Hematopoietic multipotent progenitor cell treated with erythropoietin and hydrocortisone succinate and interleukin-3 and kit ligand, for 4 days (in vitro differentiated cells): Measurements from ENCODE around the gene ATG16L2.
"Not testable (repeated sequence)": the region's sequence is repeated elsewhere in the genome, so short reads cannot be mapped to it uniquely, and the experiment has no call there.

Experiments used
- DNase-seq: peaks from one replicate; pipeline ENCODE4 v3.0.0-alpha.2; 2015

The ATG16L2 gene

DNA sequence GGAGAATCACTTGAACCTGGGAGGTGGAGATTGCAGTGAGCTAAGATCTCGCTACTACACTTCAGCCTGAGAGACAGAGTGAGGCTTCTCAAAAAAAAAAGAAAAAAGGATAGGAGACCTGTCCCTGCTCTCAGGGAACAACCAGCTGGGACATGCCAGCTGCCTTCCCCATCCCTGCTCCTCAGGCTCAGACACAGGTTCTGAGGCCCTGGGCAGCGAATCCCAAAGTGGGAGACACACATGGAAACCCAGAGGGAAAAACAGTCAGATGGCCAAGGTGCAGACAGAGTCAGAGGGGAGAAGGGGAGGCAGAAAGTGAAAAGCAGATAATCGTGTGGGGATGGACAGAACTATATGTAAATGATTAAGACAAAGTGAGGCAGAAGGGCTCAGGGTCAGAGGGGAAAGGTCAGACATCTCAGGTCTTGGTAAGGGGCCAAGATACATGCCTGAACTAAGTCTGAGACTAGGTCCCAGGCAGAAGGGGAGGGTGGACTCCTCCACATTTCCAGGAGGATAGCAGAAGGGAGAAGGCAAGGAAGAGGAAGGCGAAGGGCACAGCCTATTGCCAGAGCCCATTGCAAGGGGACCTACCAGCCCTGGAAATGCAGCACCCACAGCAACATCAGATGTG, 34.6 kb upstream of the ATG16L2 start:
- no peak for DNase-seq

DNA sequence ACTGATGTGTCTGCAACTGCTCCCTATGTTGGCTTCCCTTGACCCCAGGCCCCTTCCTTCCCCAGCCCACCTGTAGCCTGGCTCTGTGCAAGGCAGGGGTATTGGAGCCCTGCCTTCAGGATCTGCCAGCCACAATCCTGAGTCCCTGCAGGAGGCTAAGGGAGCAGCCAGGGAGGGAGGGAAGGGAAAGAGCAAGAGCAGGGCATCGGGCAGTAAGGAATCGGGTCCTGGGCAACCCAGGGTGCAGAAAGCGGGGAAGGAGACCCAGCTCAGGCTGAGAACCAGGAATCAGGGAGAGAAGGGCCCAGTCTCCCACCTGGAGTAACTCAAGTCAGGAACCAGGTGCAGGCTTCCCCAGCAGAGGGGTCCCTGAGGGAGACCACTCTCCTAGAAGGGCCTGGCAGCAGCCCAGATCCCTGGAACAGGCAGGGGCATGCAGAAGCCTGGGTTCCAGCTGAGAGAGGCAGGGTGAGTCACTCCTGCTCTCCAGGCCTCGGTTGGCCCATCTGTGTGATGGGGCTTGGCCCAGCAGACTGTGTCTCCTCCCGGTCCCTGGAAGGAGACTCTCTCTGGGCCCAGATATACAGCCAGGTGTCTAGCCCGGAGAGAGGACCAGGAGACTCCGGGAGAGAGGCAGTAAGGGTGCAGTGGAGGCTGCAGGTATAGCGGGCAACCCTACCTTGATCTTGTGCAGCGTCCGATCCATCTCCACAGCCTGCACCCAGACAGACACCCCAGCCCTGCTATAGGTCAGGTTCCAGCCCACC, 33.7 kb upstream of the ATG16L2 start:
- DNase-seq, result no peak

DNA sequence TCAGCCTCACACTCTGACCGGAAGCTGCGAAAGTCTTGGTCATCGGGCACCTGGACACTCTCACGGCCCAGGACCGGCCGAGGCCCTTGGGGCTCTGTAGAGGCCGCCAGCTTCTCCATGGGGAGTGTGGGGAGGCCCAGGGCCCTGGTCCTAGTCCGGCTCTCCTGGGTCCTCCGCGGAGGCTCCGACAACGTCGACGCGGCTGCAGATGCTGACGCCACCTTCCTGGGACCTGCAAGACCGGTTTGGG, 33.2 kb upstream of the ATG16L2 start:
- DNase-seq, result no peak

DNA sequence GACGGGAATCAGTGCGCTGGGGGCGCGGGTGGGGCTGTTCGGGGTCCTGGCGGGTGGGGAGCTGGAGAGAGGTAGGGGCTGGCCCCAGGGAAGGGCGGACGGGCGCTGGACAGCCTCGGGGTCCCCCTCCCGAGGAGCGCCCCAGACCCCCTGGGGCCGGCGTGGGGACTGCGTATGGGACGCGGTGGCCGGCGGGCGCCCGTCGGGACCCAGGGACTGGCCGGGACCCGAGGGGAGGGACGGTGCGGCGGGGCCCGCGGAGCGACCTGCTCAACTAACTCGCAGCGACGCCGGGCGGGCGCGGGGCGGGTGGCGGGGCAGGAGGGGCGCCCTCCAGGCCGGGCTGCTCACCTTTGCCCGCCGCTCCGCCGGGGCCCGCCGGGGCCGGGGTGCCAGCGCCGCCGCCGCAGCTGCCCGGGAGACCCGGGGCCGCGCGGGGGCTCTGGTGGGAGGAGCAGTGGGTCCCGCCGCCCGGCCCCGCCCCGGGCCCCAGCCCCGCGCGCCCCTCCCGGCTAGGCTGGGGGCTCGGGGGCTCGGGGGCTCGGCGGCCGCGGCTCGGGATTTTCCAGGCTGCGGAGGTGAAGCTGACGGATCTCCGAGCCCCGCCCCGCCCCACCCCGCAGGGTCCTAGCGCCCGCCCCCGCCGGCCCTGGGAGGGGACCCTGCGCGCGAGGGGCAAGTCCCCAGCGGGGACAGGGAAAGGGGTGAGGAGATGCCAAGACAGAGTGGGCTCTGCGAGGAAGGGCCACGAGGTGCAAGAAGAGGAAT, 32.7 kb upstream of the ATG16L2 start:
- DNase-seq, result peak; percentile 47

DNA sequence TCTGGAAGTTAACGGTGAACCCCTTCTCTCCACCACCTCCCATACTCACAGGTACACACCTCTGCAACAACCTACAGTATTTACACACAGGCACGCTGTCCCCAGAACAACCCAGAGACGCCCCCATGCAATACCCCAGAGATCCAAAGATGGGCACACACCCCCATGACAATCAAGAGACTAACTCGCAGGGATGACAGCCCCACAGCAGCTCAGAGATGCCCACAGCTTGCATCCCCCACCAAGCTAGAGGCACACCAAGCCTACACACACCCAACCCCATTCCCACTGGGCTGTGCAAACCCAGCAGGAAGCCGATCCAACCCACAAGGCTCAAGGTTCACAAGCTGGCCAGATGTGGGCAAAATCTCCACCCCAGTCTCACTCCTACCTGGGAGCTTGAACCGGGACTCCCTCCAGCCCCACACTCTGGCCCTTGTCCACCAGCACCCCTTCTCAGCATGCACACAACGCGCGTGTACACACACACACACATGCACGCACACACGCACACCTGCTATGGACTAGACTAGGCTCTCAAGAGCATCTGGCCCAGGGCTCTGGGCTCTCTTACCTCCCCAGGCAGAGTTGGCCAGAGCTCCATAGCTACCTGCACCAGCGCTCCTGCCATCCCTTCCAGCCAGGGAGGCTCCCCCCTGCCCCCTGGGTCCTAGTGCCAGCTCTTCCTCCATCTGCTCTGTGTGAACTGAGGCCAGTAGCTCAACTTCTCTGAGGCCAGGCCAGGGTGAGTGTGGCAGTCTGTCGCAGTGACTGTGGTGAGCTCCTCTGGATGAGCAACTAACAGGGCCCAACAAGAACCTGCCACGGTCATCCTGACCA, 31.9 kb upstream of the ATG16L2 start:
- no peak for DNase-seq

DNA sequence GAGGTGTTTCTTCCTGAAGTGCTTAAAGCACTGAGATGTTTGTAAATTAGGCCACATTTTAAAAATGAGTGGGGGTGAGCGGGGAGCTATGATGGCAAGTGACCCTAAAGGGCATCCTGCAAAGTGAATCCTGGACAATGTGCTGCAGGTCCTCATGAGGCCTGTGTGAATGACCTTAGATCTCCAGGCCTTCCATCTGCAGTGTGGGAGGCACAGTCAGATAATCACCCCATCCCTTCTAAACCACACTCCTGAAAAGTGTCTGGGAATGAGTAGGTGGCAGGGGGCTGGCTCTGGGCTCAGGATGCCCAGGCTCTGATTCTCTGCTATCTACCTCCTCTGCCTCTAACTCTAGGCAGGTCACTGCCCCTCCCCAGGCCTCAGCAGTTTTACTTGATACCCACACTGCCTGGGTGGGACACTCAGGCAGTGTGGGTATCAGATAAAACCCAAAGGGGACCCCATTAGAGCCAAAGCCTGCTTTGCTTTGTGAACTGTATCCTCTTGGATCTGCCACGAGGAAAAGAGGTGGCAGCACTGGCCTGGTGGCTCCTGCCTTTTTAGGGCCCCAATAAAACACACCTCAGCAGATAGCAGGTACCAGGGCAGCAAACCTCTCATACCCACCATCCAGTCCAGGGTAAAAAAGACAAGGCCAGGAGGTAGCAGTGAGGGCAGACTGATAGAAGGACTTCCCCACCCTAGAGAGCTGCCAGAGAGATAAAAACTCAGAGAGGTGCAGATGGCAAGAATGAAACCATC, 30.9 kb upstream of the ATG16L2 start:
- no peak for DNase-seq

DNA sequence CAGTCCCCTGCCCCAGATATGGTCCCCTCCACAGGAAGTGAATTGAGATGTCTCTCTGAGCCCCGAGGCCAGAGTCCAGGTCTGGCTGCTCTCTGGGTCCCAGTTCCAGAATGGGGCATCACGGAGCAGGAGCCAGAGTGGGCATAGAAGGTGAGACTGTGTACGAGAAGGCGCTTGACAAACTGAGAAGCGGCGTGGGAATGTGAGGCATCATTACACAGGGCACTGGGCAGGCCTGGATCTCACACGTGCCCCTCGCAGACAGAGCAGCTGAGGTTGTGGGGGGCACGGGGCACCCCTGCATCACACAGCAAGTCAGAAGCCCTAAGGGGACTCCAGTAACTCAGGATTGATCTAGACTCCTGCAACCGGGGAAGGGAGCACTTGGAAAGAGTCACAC, 29.5 kb upstream of the ATG16L2 start:
- no peak for DNase-seq

DNA sequence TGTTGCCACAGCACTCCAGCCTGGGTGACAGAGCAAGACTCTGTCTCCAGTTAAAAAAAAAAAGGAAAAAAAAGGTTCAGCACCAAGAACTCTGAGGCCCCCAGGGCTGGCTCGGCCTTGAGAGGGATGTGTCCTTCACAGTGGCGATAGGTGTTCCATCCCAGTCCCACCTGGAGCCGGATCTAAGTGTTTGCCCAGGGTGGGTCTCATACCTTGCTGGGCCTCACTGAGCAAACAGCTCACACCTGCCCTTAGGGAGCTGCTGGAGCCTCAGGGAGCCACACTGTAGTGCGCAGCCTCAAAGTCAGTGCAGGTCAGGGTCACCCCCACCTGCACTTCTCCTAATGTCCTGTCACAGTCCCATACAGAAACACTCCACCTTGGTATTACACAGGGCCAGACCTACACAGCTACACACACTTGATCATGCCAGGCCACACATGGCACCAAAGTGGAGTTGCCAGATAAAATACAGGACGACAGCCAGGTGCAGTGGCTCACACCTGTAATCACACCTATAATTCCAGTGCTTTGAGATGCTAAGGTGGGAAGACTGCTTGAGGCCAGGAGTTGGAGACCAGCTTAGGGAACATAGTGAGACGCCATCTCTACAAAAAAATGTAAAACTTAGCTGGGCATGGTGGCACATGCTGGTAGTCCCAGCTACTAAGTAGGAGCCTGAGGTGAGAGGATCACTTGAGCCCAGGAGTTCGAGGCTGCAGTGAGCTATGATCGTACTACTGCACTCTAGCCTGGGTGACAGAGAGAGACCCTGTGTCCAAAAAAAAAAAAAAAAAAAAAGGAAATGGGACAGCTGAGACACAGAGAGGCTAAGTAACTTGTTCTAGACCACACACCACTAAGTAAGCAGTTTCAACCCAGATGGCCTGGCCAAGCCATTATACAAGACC, 27.7 kb upstream of the ATG16L2 start:
- DNase-seq, result no peak

DNA sequence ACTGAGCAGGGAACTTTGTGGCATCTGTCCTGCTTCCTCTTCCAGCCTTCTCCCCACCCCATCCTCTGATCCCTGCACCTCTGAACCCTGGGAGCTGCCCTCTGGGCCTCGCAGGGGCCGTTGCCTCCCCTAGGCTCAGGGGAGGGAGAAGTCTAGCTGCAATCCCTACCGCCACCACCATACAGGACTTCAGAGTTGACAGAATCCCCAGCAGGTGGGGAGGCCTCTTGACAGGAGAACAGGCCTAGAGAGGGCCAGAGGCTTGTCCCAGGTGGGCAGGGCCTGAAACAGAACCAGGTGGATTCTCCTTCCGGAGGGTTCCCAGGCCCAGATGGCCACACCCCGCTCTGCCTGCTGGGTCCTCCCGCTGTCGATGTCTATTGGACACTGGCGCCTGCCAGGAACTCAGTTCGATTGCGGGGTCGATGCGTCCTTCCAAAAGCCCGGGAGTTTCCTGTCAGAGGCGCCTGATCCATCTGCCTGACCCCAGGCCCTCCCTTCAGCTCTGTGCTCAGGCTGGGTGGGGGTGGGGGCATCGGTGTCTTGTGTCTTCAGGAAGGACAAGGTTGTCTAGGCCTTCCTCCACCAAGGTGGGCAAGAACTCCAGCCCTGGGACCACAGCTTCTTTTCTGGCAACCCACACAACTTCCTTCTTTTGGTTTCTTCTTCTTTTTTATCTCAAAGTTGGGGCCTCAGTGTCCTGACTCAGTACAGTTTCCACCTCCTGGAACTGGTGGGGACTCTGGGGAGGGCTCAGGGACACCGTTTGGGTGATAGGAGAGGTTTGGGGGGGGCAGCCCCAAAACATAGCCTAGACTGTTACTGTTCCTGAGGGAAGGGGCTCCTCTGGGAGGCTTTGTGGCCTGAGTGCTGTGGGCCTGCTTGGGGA, 26.8 kb upstream of the ATG16L2 start:
- peak; percentile 83 for DNase-seq

DNA sequence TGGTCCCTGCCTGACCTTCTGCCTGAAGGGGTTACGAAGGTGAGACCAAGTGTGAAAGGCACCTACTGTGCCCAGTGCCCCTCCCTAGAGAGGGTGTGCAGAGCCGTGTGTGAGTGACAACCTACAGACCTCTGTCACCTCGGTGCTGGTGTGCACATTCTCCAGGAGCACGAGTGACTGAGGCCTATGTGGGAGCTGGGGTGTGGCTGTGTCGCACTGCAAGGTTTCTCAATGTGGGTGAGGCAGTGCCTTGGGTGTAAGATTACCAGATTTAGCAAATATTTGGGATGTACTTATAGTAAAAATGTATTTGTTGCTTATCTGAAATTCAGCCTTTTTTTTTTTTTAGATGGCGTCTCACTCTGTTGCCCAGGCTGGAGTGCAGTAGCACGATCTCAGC, 26.0 kb upstream of the ATG16L2 start:
- no peak for DNase-seq

DNA sequence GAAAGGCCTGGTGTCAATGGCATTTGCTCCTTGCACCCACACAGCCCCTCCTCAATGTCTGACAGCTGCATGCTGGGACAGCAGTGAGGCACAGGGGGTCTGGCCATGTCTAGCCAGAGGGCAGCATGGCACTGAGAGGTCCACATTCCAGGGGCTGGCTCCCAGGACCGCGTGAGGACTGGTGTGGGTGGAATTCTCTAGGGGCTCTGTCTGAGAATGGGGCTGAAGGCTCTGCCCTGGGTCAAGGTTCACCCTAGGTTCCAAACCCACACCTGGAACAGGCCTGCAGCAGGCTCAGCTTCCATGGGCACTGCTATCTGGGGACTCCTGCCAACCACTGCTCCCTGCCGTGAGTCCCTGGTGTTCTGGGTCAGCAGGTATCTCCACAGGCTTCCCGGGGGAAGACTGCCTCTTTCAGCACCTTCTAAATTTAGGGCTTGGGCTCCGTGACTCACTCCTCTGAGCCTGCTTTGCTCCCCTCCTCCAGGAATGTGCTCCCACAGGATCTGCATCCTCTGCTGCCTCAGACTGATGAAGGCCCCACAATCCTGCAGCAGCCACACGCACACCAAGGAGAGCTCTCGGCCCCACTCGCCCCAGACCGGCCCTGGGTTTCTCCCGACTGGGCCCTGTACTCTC, 24.6 kb upstream of the ATG16L2 start:
- no peak for DNase-seq

DNA sequence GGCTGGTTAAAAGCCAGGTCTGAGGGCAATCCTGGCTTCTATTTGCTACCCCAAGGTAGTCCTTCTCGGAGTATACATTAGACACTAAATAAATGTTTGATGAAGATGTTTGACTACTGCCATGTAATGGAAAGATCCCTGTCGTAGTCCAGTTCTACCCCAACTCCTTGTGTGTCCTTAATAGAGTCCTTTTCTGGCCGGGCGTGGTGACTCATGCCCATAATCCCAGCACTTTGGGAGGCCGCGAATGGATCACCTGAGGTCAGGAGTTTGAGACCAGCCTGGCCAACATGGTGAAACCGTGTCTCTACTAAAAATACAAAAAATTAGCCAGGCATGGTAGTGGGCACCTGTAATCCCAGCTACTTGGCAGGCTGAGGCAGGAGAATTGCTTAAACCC, 23.0 kb upstream of the ATG16L2 start:
- DNase-seq, result not testable (repeated sequence)

DNA sequence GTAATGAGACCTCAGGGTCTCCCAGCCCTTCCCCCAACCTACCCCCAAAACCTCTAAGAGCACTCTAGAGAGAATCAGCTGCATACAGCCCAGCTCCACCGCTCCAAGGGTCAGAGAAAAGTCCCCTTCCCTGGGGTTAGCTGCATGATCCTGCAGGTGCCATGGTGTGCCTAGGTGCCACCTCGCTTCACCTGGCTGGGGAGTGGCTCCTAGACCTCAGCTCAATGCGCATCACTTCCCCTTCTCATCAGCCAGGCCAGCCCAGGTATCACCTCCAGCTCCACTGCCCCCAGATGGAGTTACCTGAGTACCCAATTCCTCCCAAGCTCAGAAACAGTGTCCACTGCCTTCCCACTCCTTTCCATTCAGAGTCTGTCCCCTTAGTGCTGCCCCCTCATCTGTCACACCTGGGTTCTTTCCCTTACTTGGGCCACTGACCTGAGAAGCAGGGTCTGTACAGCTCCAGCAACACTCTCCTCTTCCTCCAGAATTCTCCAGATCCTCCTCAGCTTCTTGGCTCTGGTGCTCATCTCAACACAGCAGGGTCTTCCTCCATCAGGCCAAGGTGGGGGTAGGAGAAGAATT, 21.7 kb upstream of the ATG16L2 start:
- DNase-seq, result no peak

DNA sequence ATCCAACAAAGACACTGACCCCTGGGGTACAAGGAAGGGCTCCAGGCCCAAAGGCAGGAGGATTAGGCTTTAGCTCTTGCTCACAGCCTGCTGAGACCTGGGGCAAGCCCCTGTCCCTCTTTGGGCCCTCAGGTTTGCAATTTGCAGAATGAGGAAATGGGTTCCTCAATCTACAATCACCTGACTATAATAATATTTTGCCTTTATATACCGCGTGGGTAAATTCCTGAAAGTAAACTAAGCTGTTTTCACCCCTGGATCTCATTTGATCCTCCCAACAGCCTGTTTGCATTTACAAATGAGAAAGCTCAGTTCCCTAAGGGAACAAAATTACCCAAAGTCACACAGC, 21.2 kb upstream of the ATG16L2 start:
- no peak for DNase-seq

DNA sequence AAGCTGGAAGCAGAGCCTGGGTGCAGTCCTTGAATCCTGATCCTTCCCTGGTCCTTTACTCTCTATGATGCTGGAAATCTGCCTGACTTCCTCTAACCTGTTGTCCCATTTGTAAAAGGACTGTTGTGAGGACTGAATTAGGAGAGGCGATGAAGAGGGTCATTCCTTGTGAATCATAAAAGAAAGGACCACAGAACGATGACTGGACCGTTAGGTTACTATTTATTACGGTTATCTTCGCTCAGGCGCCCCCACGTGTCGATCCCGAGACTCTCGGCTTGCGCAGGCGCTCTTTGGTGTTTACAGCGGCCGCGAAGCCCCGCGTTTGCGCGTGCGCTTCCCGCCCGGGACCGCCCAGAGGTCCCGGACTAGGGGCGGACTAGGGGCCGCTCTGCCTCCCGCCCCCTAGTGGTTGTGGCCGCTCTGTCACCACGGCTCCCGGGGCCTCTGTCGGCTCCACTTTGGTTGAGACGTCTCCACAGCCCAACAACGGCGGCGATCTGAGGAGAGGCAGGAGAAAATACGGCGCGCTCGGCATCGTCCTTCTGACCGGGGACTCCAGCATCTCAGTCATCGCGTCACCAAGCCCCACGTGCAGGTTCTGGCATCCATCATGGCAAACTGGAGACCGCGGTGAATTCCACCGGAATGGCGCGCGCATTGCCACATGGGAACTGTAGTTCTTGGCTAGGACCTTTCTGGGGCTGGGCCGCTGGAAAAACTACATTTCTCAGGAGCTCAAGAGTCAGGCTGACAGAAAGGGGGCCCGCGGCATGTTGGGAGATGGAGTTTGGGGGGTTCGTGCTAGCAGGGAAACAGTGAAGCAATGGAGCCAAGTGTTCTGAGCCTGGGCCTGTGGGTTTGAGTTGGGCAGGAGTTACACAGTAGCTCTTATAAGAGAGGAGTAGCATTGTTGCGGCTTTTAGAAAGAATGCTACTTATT, 20.5 kb upstream of the ATG16L2 start, which contains the start of gene STARD10:
Gene STARD10 (minus strand): TSS at position 623 of the 943 bp plus-strand sequence. CDS start 12,866 bp downstream, outside the sequence.
- peak; percentile 98 for DNase-seq

DNA sequence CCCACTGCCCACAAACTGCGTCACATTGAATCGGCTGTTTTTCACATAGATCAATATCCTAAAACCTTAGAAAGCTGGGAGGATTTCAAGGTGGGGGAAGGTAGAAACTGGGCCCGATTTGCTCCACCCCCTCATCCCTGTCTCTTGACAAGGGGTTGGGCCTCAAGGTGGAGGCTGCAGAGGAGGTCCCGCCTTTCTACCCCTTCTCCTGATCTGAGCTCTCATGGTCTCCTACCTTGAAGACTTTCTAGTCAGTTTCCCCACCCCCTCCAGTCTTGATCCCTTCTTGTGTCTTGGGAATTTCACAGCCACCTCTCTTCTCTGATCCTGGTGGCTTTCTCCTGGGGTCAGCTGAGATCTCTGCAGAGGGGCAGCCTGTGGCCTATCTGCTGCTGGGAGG, 15.8 kb upstream of the ATG16L2 start:
- DNase-seq, result no peak

DNA sequence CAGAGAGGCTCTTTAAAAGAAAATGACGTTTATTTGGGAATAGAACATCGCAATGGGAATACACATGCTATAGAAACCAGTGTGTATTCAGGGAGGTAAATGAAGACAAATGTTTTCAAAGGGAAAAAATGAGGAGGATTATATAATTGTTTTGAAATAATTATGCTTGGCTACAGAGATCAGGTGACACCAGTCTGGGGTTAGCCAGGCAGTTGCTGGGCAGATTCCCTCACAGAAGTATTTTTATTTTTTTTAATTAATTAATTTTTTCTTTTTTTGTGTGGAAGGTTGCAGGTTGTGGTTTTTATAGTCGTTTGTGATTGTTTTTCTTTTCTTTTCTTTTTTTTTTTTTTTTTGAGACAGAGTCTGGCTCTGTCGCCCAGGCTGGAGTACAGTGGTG, 14.8 kb upstream of the ATG16L2 start:
- no peak for DNase-seq

DNA sequence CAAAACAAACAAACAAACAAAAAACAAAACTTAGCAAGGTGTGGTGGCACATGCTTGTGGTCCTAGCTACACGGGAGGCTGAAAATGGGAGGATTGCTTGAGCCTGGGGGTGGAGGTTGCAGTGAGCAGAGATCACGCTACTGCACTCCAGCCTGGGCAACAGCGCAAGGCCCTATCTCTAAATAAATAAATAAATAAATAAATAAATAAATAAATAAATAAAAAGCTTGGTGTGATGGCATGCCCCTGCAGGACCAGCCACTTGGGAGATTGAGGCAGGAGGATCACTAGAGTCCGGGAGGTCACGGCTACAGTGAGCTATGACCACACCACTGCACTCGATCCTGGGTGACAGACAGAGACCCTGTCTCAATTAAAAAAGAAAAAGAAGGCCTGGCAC, 11.4 kb upstream of the ATG16L2 start:
- no peak for DNase-seq
